Mesenchymal stem cell (in vitro differentiated cells and primary cell): ENCODE data around the gene CBLL1.

Experiments
- DNase-seq: peaks from one replicate; pipeline ENCODE4 v3.0.0-alpha.2; 2013
- H2AFZ ChIP-seq: one replicate; pipeline ENCODE4 v1.6.1; 2013; ENCODE audit warnings: low read depth, mild to moderate bottlenecking, control low read depth, inconsistent platforms, low read length, moderate library complexity
- H2AK5ac ChIP-seq: 2 replicates; pipeline ENCODE4 v1.6.1; 2013; ENCODE audit warnings: low read length, moderate library complexity, mild to moderate bottlenecking, inconsistent platforms; ENCODE audit not compliant: severe bottlenecking
- H2BK120ac ChIP-seq: one replicate; pipeline ENCODE4 v1.6.1; 2013; ENCODE audit warnings: low read depth, mild to moderate bottlenecking, inconsistent platforms, low read length, moderate library complexity
- H2BK12ac ChIP-seq, 2 experiments: one replicate each; pipeline ENCODE4 v1.6.1; 2013; ENCODE audit warnings: inconsistent platforms in 2 of 2, low read length in 2 of 2, mild to moderate bottlenecking in 2 of 2, moderate library complexity in 2 of 2, control low read depth in 1 of 2
- H2BK15ac ChIP-seq: one replicate; pipeline ENCODE4 v1.6.1; 2013; ENCODE audit warnings: mild to moderate bottlenecking, low read depth, inconsistent platforms; ENCODE audit not compliant: poor library complexity, severe bottlenecking
- H2BK5ac ChIP-seq: 2 replicates; pipeline ENCODE4 v1.6.1; 2013; ENCODE audit warnings: low read depth, mild to moderate bottlenecking, low read length, control low read depth, inconsistent platforms; ENCODE audit not compliant: poor library complexity, severe bottlenecking
- H3K14ac ChIP-seq, 2 experiments: one replicate each; pipeline ENCODE4 v1.6.1; 2013; ENCODE audit warnings: inconsistent platforms in 2 of 2, low read length in 2 of 2, control low read depth in 1 of 2, mild to moderate bottlenecking in 1 of 2, moderate library complexity in 1 of 2
- H3K18ac ChIP-seq, 2 experiments: one replicate each; pipeline ENCODE4 v1.6.1; 2013; ENCODE audit warnings: inconsistent platforms in 2 of 2, low read length in 2 of 2, control low read depth in 1 of 2, low read depth in 1 of 2, mild to moderate bottlenecking in 1 of 2
- H3K23ac ChIP-seq, 2 experiments: one replicate each; pipeline ENCODE4 v1.6.1; 2013; ENCODE audit warnings: inconsistent platforms in 2 of 2, low read length in 2 of 2, mild to moderate bottlenecking in 2 of 2, moderate library complexity in 2 of 2, control low read depth in 1 of 2
- H3K27ac ChIP-seq: 2 replicates; pipeline ENCODE4 v1.5.1; 2013; ENCODE audit warnings: mild to moderate bottlenecking, moderate library complexity, low read length, control low read depth, inconsistent platforms; ENCODE audit not compliant: poor library complexity, severe bottlenecking
- H3K27me3 ChIP-seq, 2 experiments: 2 replicates each; pipeline versions ENCODE4 v1.6.1 to v1.7.0; 2013; ENCODE audit warnings: low read length in 2 of 2, mild to moderate bottlenecking in 2 of 2, moderate library complexity in 2 of 2, control low read depth in 1 of 2, inconsistent platforms in 1 of 2; ENCODE audit not compliant: control insufficient read depth in 1 of 2, insufficient read depth in 1 of 2
- H3K36me3 ChIP-seq, 2 experiments: 2 replicates each; pipeline versions ENCODE4 v1.6.1 to v1.7.0; 2013; ENCODE audit warnings: low read length in 2 of 2, control low read depth in 1 of 2, inconsistent platforms in 1 of 2, low read depth in 1 of 2, mild to moderate bottlenecking in 1 of 2; ENCODE audit not compliant: insufficient read depth in 2 of 2, control insufficient read depth in 1 of 2
- H3K4ac ChIP-seq, 2 experiments: one replicate each; pipeline ENCODE4 v1.6.1; 2013; ENCODE audit warnings: inconsistent platforms in 2 of 2, low read length in 2 of 2, mild to moderate bottlenecking in 2 of 2, moderate library complexity in 2 of 2, control low read depth in 1 of 2, low read depth in 1 of 2
- H3K4me1 ChIP-seq: 2 replicates; pipeline ENCODE4 v1.6.1; 2013; ENCODE audit warnings: low read depth, low read length, control low read depth; ENCODE audit not compliant: control insufficient read depth, insufficient read depth
- H3K4me2 ChIP-seq: 2 replicates; pipeline ENCODE4 v1.6.1; 2013; ENCODE audit warnings: low read length, mild to moderate bottlenecking, inconsistent platforms; ENCODE audit not compliant: poor library complexity, severe bottlenecking
- H3K4me3 ChIP-seq, 2 experiments: 2 replicates each; pipeline versions ENCODE4 v1.5.1 to v1.7.0; 2013; ENCODE audit warnings: low read length in 2 of 2, mild to moderate bottlenecking in 2 of 2, control low read depth in 1 of 2, low read depth in 1 of 2; ENCODE audit not compliant: insufficient read depth in 1 of 2
- H3K79me1 ChIP-seq: replicated peaks from 2 replicates; pipeline ENCODE4 v1.6.1; 2013; ENCODE audit warnings: mild to moderate bottlenecking, control low read depth, low read length, inconsistent platforms; ENCODE audit not compliant: poor library complexity, severe bottlenecking
- H3K9ac ChIP-seq: 2 replicates; pipeline ENCODE4 v1.7.0; 2013; ENCODE audit warnings: mild to moderate bottlenecking, low read length, moderate library complexity
- H3K9me3 ChIP-seq: 2 replicates; pipeline ENCODE4 v1.7.0; 2013; ENCODE audit warnings: mild to moderate bottlenecking, low read length; ENCODE audit not compliant: control insufficient read depth
- H4K8ac ChIP-seq: one replicate; pipeline ENCODE4 v1.6.1; 2013; ENCODE audit warnings: inconsistent platforms, mild to moderate bottlenecking, low read length, moderate library complexity
- H4K91ac ChIP-seq: one replicate; pipeline ENCODE4 v1.6.1; 2013; ENCODE audit warnings: mild to moderate bottlenecking, low read length, inconsistent platforms
- WGBS: methylation state at CpG from one replicate; pipeline ENCODE4 v1.1.7; 2013; ENCODE audit warnings: mixed read lengths; 5-methylcytosine and 5-hydroxymethylcytosine counted together

The CBLL1 gene

DNA sequence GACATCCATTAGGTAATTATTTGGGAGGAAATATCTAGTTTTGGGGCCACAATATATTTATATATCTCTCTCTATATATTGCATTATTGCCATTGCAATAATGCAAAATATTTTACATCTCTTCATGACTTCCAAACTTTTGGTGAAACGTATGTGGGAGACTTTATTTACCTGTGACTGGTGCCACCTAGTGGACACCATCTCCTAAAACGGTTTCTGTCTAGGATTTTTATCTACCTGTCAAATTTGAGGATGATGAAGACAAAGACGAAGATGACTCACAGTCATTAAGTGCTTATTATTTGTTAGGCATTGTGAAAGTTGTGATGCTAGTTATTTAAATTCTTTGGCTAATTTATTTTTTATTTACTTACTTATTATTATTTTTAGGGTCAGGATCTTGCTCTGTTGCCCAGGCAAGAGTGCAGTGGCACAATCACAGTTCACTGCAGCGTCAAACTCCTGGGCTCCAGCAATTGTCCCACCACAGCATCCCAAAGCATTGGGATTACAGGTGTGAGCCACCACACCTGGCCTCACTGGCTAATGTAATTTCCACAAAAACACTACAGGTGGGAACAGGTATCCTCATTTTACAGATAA is 18.7 kb upstream of the CBLL1 start:
- no peak overlapping the region for H3K4ac ChIP-seq
- no peaks in the 10 kb centered on the region for H3K4me1 ChIP-seq
- H3K23ac ChIP-seq: no peak overlapping the region
- H3K79me1 ChIP-seq: no peaks in the 10 kb centered on the region
- no peak overlapping the region for H2BK120ac ChIP-seq
- no peak overlapping the region for H2AK5ac ChIP-seq
- no peak overlapping the region for H3K18ac ChIP-seq
- H2AFZ ChIP-seq: no peak overlapping the region
- WGBS: 41% methylated on average over 3 of the region's 4 CpGs
- peaks cover 18 to 28% of the 10 kb centered on the region in 2 experiments for H3K27me3 ChIP-seq
- peak; percentile 44 for DNase-seq
- H3K4me3 ChIP-seq: no peak overlapping the region
- no peak overlapping the region for H3K9ac ChIP-seq
- no peak overlapping the region for H3K4me2 ChIP-seq
- H3K14ac ChIP-seq: no peak overlapping the region
- no peak overlapping the region for H4K8ac ChIP-seq
- H3K27ac ChIP-seq: no peak overlapping the region
- no peaks in the 10 kb centered on the region for H3K36me3 ChIP-seq
- H4K91ac ChIP-seq: no peak overlapping the region
- no peak overlapping the region for H2BK5ac ChIP-seq
- H2BK15ac ChIP-seq: no peak overlapping the region
- H2BK12ac ChIP-seq: no peak overlapping the region
- H3K9me3 ChIP-seq: no peaks in the 10 kb centered on the region

DNA sequence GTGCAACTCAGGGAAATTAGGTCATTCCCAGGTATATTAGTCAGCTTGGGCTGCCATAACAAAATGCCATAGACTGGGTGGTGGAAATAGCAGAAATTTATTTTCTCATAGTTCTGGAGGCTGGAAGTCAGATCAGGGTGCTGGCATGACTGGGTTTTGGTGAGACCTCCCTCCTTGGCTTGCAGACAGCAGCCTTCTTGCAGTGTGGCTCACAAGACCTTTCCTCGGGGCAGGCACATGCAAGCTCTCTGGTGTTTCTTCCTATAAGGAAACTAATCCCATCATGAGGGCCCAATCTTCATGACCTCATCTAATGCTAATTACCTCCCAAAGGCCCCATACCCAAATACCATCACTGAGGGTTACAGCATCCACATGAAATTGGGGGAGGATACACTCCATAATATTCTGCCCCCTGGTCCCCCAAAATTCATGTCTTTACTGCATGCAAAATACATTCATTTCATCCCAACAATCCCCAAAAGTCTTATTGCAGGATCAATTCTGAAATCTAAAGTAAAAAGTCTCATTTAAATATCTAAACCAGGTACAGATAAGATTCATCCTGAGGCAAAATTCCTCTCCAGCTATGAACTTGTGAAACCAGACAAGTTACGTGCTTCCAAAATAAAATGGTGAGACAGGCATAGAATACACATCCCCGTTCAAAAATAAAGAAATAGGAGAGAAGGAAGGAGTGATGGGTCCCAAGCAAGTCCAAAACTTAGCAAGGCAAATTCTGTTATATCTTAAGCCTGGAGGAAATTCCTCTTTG is 17.4 kb upstream of the CBLL1 start:
- Histone ChIP-seq H4K8ac (no peak overlapping the region), H3K14ac (no peak overlapping the region), H2AFZ (no peak overlapping the region), H3K36me3 (no peaks in the 10 kb centered on the region), H3K27ac (no peak overlapping the region), H3K27me3 (peaks cover 18 to 22% of the 10 kb centered on the region in 2 experiments), H3K9ac (no peak overlapping the region), H2BK120ac (no peak overlapping the region), H3K9me3 (no peaks in the 10 kb centered on the region), H3K4me1 (no peaks in the 10 kb centered on the region), H4K91ac (no peak overlapping the region), H3K4ac (no peak overlapping the region), H3K79me1 (no peaks in the 10 kb centered on the region), H2BK12ac (no peak overlapping the region), H3K4me3 (no peak overlapping the region), H3K18ac (no peak overlapping the region), H2BK15ac (no peak overlapping the region), H3K4me2 (no peak overlapping the region), H3K23ac (no peak overlapping the region), H2BK5ac (no peak overlapping the region), H2AK5ac (no peak overlapping the region)
- no peak for DNase-seq
- 84% methylated on average over 3 of the region's 3 CpGs for WGBS

DNA sequence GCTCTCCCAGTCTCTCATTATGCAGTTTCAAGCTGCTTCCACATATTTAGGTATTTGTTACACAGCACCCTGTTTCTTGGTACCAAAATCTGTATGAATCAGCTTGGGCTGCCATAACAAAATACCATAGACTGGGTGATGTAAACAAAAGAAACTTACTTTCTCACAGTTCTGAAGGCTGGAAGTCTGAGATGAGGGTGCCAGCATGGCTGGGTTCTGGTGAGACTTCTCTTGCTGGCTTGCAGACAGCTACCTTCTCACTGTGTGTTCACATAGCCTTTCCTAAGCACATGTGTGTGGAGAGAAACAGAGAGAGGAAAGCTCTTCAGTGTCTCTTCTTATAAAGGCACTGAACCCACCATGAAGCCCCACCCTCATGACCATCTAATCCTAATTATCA is 15.7 kb upstream of the CBLL1 start:
- Histone ChIP-seq H3K4ac (no peak overlapping the region), H2BK120ac (no peak overlapping the region), H3K14ac (no peak overlapping the region), H3K4me3 (no peak overlapping the region), H3K27ac (no peak overlapping the region), H2BK15ac (no peak overlapping the region), H3K79me1 (no peaks in the 10 kb centered on the region), H3K9me3 (peaks cover 2% of the 10 kb centered on the region), H3K4me1 (no peaks in the 10 kb centered on the region), H2AK5ac (no peak overlapping the region), H3K23ac (no peak overlapping the region), H3K9ac (no peak overlapping the region), H2BK5ac (no peak overlapping the region), H2AFZ (no peak overlapping the region), H3K36me3 (no peaks in the 10 kb centered on the region), H4K8ac (no peak overlapping the region), H4K91ac (no peak overlapping the region), H3K27me3 (peaks cover 18 to 22% of the 10 kb centered on the region in 2 experiments), H3K18ac (no peak overlapping the region), H3K4me2 (no peak overlapping the region), H2BK12ac (no peak overlapping the region)
- DNase-seq: no peak

DNA sequence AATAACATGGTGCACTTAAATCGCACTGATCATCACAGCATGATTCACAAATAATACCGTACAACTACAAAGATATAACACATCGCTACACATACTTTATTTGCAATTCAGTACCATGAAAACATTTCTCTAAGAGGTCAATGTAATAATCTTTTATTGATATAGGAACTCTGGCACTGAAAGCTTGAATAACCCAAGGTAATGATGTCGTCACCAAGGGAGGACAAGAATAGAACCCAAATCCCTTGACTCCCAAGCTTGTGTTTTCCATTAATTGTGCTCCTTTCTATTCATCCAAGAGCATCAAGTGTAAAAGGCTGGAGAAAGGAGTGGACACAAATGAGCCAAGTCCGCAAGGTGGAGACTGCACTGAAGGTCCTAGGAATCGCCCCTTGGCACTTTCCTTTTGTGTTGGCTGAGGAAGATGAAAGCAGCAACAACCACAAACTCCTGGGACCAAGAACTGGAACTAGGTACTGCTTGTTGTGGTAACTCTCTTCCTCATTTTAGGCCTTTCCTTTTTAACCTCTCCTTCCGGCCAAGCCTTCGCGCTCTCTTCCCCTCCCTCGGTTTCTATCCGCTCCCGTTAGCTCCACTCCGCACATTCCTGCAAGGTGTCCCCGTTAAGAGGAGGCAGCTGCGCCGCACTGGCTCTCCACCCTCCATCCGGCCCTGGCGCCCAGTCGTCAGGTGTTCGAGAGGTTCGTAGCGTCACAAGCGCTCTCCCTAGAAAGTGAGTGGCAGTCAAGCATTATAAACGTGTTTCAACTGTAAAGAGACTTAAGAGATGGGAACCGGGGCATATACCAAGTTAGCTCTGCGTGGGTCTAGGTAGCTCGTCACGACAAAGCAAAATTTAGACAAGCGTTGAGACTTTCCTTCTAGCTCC is 1.0 kb upstream of the CBLL1 start:
- Histone ChIP-seq H3K79me1 (no peaks in the 10 kb centered on the region), H3K4me3 (peak overlapping the region; percentile 63 to 95), H4K8ac (peak overlapping the region; percentile 85), H2BK120ac (no peak overlapping the region), H3K4me2 (peak overlapping the region; percentile 72), H2BK5ac (no peak overlapping the region), H3K4me1 (peaks cover 4% of the 10 kb centered on the region), H3K9me3 (no peaks in the 10 kb centered on the region), H3K27me3 (no peaks in the 10 kb centered on the region), H2BK12ac (no peak overlapping the region), H3K4ac (peak overlapping the region; percentile 66 to 83), H3K9ac (peak overlapping the region; percentile 96), H3K23ac (no peak overlapping the region), H2AFZ (peak overlapping the region; percentile 68), H3K14ac (no peak overlapping the region), H4K91ac (peak overlapping the region; percentile 60), H3K18ac (peak overlapping the region; percentile 34 to 81), H3K27ac (peak overlapping the region; percentile 66), H2BK15ac (no peak overlapping the region), H2AK5ac (no peak overlapping the region), H3K36me3 (no peaks in the 10 kb centered on the region)
- DNase-seq: no peak
- 14% methylated on average over 28 of the region's 29 CpGs for WGBS
